ENCODE data around the gene NSMF.
"Not testable (repeated sequence)": the region's sequence is repeated elsewhere in the genome, so short reads cannot be mapped to it uniquely, and the experiment has no call there.

The NSMF gene

GRCh38 chr9:137410236-137410890 is 48.8 kb downstream of the NSMF start:
- DNase-seq (ENCODE audit: low read depth in 2 of 2), result not testable (repeated sequence)

GRCh38 chr9:137409515-137409914 is 49.6 kb downstream of the NSMF start:
- no peak for DNase-seq (ENCODE audit: low read depth in 2 of 2)

GRCh38 chr9:137408651-137409405 is 50.3 kb downstream of the NSMF start:
- DNase-seq (ENCODE audit: low read depth in 2 of 2), result no peak

- DNase-seq (ENCODE audit: low read depth in 2 of 2), result no peak
Observed at GRCh38 chr9:137407590-137408300, 51.4 kb downstream of the NSMF start.

GRCh38 chr9:137406876-137407589 is 52.1 kb downstream of the NSMF start:
- DNase-seq (ENCODE audit: low read depth in 2 of 2), result peak; percentile 23 to 37

GRCh38 chr9:137406085-137406760 is 52.9 kb downstream of the NSMF start:
- DNase-seq (ENCODE audit: low read depth in 2 of 2), result no peak

- no peak for DNase-seq (ENCODE audit: low read depth in 2 of 2)
Observed at GRCh38 chr9:137405677-137406081, 53.5 kb downstream of the NSMF start.

- DNase-seq (ENCODE audit: low read depth in 2 of 2), result no peak
Observed at GRCh38 chr9:137404961-137405567, 54.1 kb downstream of the NSMF start.

GRCh38 chr9:137403269-137403668 is 55.9 kb downstream of the NSMF start:
- DNase-seq (ENCODE audit: low read depth in 2 of 2), result no peak

GRCh38 chr9:137402746-137403145 is 56.4 kb downstream of the NSMF start:
- no peak for DNase-seq (ENCODE audit: low read depth in 2 of 2)

- no peak for DNase-seq (ENCODE audit: low read depth in 2 of 2)
Observed at GRCh38 chr9:137398561-137399468, 60.3 kb downstream of the NSMF start.

- no peak for DNase-seq (ENCODE audit: low read depth in 2 of 2)
Observed at GRCh38 chr9:137397675-137398423, 61.3 kb downstream of the NSMF start.
